ENCODE results near the gene CKAP2L.
"Not testable (repeated sequence)": the region's sequence is repeated elsewhere in the genome, so short reads cannot be mapped to it uniquely, and the experiment has no call there.

CKAP2L gene

GRCh38 chr2:112726487-112727190 is 37.8 kb downstream of the CKAP2L start:
- peak; percentile 54 to 65 for DNase-seq (ENCODE audit: low read depth in 2 of 2)

GRCh38 chr2:112725545-112726457 is 38.6 kb downstream of the CKAP2L start:
- DNase-seq (ENCODE audit: low read depth in 2 of 2) = no peak

GRCh38 chr2:112724591-112725525 is 39.6 kb downstream of the CKAP2L start:
- DNase-seq (ENCODE audit: low read depth in 2 of 2) = no peak

DNA sequence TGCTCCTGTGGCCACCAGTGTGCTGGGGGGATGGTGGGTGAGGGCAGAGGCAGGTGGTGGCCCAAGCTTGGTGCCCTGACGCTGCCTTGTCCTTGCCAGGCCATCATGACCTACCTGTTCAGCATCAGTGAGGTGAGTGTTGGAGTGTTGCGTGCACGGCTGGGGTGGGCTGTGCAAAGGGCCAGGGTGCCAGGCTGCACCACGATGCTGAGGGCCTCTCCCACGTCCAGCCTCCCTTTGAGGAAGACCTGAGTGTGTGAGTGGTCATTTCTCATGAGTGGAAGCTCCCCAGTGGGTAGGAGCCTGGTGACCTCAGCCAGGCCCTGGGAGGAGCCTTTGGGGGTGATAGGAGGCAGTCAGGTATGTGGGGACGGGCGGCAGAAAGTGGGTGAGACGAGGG is 40.4 kb downstream of the CKAP2L start:
- DNase-seq (ENCODE audit: low read depth in 2 of 2) = no peak

DNA sequence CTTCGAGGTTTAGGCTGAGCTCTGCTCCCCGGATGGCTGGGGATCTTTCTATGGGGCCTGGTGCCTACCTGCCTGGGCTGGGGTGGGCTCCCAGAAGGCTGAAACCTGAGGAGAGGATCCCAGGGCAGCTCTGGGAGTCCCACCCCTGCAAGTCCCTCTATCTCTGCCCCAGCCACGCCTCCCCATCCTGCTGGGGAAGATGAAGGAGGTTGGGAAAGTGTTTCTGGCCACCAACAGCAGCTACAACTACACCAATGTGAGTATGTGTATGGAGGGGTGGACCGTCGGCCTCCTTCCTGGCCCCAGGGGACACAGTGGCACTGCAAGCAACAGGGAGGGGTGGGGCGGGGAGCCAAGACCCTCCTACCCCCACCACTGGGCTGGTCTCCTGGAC is 40.9 kb downstream of the CKAP2L start:
- no peak for DNase-seq (ENCODE audit: low read depth in 2 of 2)

DNA sequence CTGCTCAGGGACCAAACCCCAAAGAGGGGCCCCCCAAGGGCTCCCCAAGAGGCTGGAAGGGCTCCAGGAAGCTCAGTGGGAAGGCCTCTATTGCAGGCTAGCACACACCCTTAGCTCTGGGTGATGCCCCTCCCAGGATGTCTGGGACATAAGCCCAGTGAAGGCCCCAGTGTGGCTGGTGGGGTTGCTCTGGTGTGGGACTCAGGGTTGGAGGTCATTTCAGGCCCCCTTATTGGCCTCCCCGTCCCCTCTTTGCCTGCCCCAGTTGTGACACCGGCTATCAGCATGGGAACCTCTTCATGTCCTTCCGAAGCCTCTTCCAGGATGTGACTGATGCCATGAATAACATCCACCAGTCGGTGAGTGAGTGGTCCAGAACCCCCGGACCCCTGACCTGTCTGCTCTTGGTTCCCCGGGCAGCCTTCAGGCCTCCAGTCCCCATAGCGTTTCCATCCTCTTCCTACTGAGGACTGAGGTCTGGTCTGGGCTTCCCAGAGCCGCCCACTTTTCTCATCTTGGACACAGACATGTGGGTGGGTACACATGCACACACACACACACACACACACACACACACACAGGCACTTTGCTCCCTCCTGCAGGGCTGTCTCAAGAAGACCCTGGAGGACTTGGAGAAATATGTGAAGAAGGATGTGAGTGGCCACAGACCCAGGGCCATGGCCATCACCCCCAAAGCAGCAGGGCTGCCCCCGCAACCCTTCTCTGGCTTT is 41.4 kb downstream of the CKAP2L start:
- no peak for DNase-seq (ENCODE audit: low read depth in 2 of 2)

DNA sequence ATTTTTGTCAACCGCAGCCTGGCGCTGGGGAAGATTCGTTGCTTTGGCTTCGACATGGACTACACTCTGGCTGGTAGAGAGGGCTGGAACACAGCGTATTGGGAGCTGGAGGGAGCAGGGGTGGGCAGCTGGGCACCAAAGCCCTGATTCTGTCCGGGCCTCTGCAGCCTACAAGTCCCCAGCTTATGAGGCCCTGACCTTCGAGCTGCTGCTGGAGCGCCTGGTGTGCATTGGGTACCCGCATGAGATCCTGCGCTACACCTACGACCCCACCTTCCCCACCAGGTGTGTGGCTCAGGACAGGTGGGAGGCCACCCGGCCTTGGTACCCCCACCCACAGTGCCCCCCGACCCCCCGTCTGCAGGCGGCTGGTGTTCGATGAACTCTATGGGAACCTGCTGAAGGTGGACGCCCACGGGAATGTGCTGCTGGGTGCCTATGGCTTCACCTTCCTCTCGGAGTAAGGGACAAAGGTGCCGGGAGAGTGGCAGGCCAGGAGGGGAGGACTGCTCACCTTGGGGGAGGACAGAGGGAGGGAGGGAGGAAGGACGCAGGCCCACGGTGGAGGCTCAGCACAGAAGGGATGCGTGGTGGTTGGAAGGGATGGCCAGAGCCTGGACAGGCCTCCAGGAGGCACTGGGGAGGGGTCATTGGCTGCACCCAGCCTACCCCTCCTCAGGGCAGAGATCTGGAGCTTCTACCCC is 42.4 kb downstream of the CKAP2L start:
- DNase-seq (ENCODE audit: low read depth in 2 of 2) = no peak

DNA sequence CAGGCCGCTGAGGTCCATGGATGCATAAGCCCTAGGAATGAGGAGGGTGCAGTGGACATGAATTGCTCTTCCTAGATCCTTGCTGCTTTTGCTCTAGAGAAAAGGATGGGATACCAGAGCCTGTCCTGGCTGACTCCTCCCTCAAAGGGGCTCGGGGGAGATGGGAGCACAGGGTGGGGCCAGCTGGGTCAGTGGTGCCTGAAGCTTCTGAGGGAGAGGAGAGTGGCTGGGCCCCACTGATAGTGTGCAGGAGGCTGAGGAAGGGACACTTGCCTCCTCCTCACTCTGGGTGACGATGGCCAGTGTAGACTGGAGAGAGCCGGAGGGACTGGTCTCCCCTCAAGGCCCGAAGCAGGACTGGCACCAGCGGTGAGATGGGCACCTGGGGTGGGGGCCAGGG is 43.6 kb downstream of the CKAP2L start, which contains the start of gene NT5DC4:
NT5DC4 (plus strand) TSS at position 236 of the 400 bp plus-strand sequence; CDS start at position 296, 60 bp downstream.
- DNase-seq (ENCODE audit: low read depth in 2 of 2) = no peak

GRCh38 chr2:112718863-112719370 is 45.5 kb downstream of the CKAP2L start:
- DNase-seq (ENCODE audit: low read depth in 2 of 2) = no peak

- DNase-seq (ENCODE audit: low read depth in 2 of 2) = not testable (repeated sequence)
Measured at GRCh38 chr2:112716826-112717352, 47.5 kb downstream of the CKAP2L start.

- DNase-seq (ENCODE audit: low read depth in 2 of 2) = not testable (repeated sequence)
Measured at GRCh38 chr2:112716094-112716493, 48.3 kb downstream of the CKAP2L start.

- no peak for DNase-seq (ENCODE audit: low read depth in 2 of 2)
Measured at GRCh38 chr2:112714836-112715631, 49.4 kb downstream of the CKAP2L start.

GRCh38 chr2:112714331-112714730 is 50.1 kb downstream of the CKAP2L start:
- no peak for DNase-seq (ENCODE audit: low read depth in 2 of 2)

- no peak for DNase-seq (ENCODE audit: low read depth in 2 of 2)
Measured at GRCh38 chr2:112713926-112714325, 50.5 kb downstream of the CKAP2L start.

- DNase-seq (ENCODE audit: low read depth in 2 of 2) = no peak
Measured at GRCh38 chr2:112713585-112713925, 50.9 kb downstream of the CKAP2L start.

DNA sequence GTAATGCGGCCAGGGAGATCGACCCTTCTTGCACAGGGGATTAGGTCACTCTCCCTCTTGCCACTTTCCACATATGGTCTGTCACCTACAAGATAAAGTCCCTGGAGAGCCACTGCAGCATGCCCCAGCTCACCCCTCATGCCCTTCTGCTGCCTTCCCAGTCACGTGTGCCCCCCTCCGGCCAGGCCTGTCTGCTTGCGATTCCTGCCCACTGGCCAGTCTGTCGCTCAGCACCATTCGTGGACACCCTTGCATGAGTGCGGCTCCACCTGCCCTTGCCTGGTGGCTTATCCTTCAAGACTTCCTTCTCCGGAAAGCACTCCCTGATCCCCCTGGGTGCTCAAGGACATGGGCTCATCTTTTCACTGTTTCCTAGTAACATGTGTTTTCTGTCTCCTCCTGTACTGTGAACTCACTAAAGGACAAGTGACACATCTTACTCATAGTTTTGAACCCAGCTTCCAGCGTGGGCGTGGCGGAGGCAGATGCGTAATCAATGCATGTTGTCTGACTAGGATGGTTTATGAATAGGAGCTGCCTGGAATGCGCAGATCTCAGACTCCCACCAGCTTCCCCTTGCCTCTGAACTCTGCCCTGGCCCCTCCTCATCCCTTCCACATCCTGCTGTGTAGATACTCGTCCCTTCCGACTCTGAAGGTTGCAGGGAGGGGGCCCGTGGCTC is 51.4 kb downstream of the CKAP2L start:
- DNase-seq (ENCODE audit: low read depth in 2 of 2) = no peak

DNA sequence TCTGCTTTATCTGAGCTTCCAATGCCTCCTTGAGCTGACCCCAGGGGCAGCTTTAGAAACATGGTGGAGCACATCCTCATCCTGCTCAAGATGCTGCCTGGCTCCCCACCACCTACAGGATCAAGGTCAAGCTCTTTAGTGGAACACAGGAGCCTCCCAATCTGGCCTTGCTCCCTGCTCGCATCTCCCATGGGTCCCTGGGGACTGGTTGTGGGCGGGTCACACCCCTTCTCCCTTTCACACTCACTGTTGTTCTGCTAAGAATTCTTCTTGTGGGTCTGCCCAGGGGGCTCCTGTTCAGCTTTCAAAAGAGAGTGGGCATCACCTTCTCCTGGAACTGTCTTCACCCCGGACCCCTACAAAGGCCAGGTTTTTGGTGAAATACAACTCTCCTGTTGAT is 51.9 kb downstream of the CKAP2L start:
- no peak for DNase-seq (ENCODE audit: low read depth in 2 of 2)

- no peak for DNase-seq (ENCODE audit: low read depth in 2 of 2)
Measured at GRCh38 chr2:112710956-112711750, 53.3 kb downstream of the CKAP2L start.
